Loucy (cell line): Measurements from ENCODE around the gene CACNA2D4.

ENCODE experiments used
- EZH2phosphoT487 ChIP-seq: fragments of 200-600 bp; IDR thresholded peaks from 2 replicates; pipeline ENCODE4 v1.6.1; 2018; ENCODE audit warnings: antibody characterized with exemption, mild to moderate bottlenecking, moderate library complexity, borderline replicate concordance
- TF ChIP-seq, protein P1 (sequence below): fragments of 200-600 bp; sonication (generic); conservative IDR thresholded peaks from 2 replicates; pipeline ENCODE4 v1.5.1; 2014; ENCODE audit warnings: mild to moderate bottlenecking, antibody characterized with exemption, low read length

GRCh38 chr12:1857086-1857485 lies 61.4 kb downstream of the CACNA2D4 start:
- TF ChIP-seq, protein P1, sequence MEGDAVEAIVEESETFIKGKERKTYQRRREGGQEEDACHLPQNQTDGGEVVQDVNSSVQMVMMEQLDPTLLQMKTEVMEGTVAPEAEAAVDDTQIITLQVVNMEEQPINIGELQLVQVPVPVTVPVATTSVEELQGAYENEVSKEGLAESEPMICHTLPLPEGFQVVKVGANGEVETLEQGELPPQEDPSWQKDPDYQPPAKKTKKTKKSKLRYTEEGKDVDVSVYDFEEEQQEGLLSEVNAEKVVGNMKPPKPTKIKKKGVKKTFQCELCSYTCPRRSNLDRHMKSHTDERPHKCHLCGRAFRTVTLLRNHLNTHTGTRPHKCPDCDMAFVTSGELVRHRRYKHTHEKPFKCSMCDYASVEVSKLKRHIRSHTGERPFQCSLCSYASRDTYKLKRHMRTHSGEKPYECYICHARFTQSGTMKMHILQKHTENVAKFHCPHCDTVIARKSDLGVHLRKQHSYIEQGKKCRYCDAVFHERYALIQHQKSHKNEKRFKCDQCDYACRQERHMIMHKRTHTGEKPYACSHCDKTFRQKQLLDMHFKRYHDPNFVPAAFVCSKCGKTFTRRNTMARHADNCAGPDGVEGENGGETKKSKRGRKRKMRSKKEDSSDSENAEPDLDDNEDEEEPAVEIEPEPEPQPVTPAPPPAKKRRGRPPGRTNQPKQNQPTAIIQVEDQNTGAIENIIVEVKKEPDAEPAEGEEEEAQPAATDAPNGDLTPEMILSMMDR = no peak
- TF ChIP-seq EZH2phosphoT487 = no peak
